AG10803 (cell line): ENCODE results near the gene ENO4.

Experiments used
- DNase-seq: peaks from one replicate; pipeline ENCODE4 v3.0.0; 2010; ENCODE audit warnings: low read depth
- H3K4me3 ChIP-seq: 2 replicates; pipeline ENCODE4 v1.5.1; 2011; ENCODE audit warnings: mild to moderate bottlenecking, low read length, control low read depth
- TF ChIP-seq, protein P1 (sequence below): conservative IDR thresholded peaks from 2 replicates; pipeline ENCODE4 v1.5.1; 2011; ENCODE audit warnings: mild to moderate bottlenecking, low read length, control low read depth, inconsistent platforms

Gene ENO4

DNA sequence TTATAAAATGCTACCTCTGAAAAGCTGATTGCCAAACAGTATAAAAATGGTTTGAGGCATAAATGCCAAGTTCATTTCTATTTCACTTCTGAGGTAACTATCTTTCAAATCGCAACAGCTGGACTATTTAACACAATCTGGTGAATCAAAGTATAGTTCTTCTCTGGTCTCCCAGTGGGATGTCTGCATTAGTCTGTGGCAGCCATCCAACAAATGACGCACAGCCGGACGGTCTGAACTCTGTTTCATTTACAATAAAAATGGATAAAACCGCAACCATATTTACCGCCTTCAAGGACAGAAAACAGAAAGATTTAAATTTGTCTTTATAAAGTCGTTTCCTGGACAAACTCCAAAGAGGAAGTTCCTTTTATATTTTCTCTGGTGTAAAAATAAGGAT is 41.9 kb downstream of the ENO4 start:
- peak; percentile 45 for DNase-seq
- TF ChIP-seq, protein P1, sequence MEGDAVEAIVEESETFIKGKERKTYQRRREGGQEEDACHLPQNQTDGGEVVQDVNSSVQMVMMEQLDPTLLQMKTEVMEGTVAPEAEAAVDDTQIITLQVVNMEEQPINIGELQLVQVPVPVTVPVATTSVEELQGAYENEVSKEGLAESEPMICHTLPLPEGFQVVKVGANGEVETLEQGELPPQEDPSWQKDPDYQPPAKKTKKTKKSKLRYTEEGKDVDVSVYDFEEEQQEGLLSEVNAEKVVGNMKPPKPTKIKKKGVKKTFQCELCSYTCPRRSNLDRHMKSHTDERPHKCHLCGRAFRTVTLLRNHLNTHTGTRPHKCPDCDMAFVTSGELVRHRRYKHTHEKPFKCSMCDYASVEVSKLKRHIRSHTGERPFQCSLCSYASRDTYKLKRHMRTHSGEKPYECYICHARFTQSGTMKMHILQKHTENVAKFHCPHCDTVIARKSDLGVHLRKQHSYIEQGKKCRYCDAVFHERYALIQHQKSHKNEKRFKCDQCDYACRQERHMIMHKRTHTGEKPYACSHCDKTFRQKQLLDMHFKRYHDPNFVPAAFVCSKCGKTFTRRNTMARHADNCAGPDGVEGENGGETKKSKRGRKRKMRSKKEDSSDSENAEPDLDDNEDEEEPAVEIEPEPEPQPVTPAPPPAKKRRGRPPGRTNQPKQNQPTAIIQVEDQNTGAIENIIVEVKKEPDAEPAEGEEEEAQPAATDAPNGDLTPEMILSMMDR = no peak
- no peak overlapping the region for H3K4me3 ChIP-seq

DNA sequence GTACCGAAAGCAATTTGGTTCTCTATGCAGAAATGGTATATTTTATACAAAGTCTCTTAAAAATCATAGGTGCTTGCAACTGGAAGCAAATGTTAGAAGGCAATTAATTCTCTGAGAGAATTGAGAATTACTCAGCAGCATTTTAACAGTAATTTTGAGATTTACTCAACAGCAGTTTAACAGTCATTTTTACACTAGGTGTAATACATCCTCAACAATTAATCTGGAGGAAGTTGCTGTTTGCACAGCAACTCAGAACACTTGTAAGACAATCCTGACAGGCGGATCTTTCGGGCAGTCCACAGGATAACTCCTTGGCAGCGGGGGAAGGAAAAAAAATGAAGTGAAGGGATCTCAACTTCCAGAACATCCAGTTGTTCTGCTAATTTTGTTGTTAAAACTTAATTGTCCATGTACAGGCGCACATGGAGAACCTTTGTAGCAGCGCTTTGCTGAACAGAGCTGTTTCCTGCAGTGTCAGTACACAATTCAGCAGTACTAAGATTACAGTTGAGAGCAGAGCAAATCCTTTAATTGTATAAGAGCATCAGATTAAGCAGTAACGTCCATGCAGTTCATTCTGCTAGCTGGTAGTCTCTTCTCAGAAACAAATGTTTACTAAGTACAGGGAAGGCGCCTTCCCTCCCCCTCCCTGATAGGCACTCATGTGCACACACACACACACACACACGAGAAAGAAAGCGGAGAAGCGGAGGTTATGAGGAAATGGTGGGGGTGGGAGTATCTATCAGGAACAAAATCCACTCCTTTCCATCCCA is 43.8 kb downstream of the ENO4 start:
- TF ChIP-seq, protein P1 = no peak
- no peak for DNase-seq
- no peak overlapping the region for H3K4me3 ChIP-seq

DNA sequence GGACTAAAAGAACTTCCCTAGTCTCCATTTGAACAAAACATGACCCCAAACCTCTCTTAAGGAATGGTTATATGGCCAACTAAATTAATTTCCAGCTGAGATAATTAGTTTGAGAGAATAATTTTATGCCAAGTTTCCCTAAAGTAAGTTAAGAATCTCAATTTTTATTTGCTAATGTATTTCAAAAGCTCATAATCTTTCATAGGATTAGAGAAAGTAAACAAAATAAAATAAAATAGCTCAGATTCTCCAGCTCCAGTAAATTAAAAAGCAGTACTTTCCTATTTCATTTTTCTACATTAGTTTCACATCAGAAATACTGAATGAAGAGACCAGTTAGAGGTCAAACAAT is 44.4 kb downstream of the ENO4 start:
- H3K4me3 ChIP-seq = no peak overlapping the region
- TF ChIP-seq, protein P1 = no peak
- DNase-seq = no peak

GRCh38 chr10:116899626-116900025 is 50.3 kb downstream of the ENO4 start:
- TF ChIP-seq, protein P1 = no peak
- DNase-seq = no peak

DNA sequence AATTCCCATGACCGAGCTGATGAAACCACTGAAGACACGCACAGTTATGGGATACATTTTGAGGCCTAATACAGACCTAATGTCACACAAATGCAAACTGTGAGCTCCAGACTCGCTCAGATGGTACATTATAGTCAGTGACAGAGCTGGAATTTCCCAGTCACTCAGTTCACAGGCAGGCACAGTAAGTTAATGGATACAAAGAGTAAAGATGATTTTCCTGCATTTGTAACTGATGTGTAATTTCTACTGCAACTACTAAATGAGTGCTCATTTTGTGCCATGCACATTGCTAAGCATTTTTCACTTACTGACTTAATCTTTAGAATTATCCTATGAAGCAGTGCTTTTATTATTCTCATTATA is 56.5 kb downstream of the ENO4 start:
- TF ChIP-seq, protein P1 = no peak
- DNase-seq = no peak
- no peak overlapping the region for H3K4me3 ChIP-seq

More at GRCh38 chr10:116899626-116900025, 50.3 kb downstream of the ENO4 start:
- H3K4me3 ChIP-seq = no peak overlapping the region

DNA sequence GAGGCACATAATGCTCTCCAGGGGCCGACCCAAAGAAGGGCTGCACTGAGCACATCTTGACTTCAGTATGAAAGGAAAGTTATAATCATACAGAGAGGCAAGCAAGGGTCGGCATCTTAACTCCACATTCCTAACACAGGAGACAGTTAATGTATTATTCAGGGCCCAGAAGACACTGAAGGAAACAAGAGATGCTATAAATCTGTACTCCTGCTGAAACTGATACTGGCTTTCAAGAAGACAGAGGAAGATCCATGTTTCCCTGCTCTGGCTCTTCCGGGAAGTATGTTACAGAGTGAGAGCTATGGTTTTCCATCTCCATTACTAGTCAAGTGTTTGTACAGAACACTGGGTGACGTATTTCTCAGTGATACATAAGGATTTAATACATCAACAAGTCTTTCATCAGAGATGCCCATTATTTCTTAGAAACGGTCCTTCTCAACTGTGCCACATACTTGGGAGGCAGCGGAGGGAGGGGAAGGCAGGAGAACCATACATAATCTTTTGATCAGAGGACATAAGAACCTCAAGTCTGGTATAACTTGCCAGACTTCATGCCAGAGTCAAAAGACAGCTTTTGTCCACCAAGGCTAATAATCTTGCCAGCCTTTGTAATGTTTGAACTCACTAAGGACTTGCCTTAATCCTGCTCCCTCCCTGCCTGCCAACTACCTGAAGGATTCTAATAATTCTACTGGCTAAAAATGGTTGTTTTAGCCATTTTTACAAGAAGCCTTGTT is 58.1 kb downstream of the ENO4 start:
- TF ChIP-seq, protein P1 = no peak

GRCh38 chr10:116909307-116909706 is 60.0 kb downstream of the ENO4 start:
- no peak overlapping the region for H3K4me3 ChIP-seq
- no peak for DNase-seq
- TF ChIP-seq, protein P1 = no peak

More for the DNA sequence above, 58.1 kb downstream of the ENO4 start:
- no peak overlapping the region for H3K4me3 ChIP-seq
- DNase-seq = no peak
